OCI-LY7 (cell line): ENCODE measurements around the gene PGAP3. TPM values are rescaled to one million over a fixed set of nuclear protein-coding genes. Genes with fewer than 3 reads are reported as not detected.
"Not testable (repeated sequence)": the region's sequence is repeated elsewhere in the genome, so short reads cannot be mapped to it uniquely, and the experiment has no call there.

Experiments used
- BruUV-seq: library from RNA; stranded (reverse); fragments of 400-500 nt; replicated peaks from 2 replicates; lab custom pipeline; 2021; lab: Mats Ljungman, UMichigan
- CTCF ChIA-PET: fragments of 300-600 bp; sonication (Branson Sonifier 250); formaldehyde crosslinking; loops from one replicate; lab custom pipeline; 2022; ENCODE audit warnings: antibody characterized with exemption; ENCODE audit not compliant: unreplicated experiment; lab: Charles Lee
- POLR2A ChIA-PET: fragments of 300-600 bp; sonication (Branson Sonifier 250); formaldehyde crosslinking; loops from one replicate; lab custom pipeline; 2022; ENCODE audit warnings: antibody characterized with exemption; lab: Charles Lee
- DNase-seq: peaks from one replicate; pipeline ENCODE4 v3.0.0-alpha.2; 2015; ENCODE audit warnings: low spot score
- H2AFZ ChIP-seq: fragments of 200-600 bp; sonication (generic), shearing (Covaris generic); 2 replicates; pipeline ENCODE4 v1.6.1; 2014; ENCODE audit warnings: mild to moderate bottlenecking, antibody characterized with exemption, low read length, moderate library complexity
- H3K27ac ChIP-seq: fragments of 200-600 bp; sonication (generic); 2 replicates; pipeline ENCODE4 v1.5.1; 2014; ENCODE audit warnings: mixed run types, low read depth, mild to moderate bottlenecking, moderate library complexity, low read length, inconsistent platforms; ENCODE audit not compliant: poor library complexity, severe bottlenecking
- H3K36me3 ChIP-seq: fragments of 200-600 bp; sonication (generic); 2 replicates; pipeline ENCODE4 v1.6.1; 2014; ENCODE audit warnings: mild to moderate bottlenecking, antibody characterized with exemption, low read length, moderate library complexity, mixed read lengths; ENCODE audit not compliant: insufficient read depth
- H3K4me1 ChIP-seq: fragments of 200-600 bp; sonication (generic); 2 replicates; pipeline ENCODE4 v1.5.1; 2014; ENCODE audit warnings: mild to moderate bottlenecking, low read length; ENCODE audit not compliant: insufficient read depth, poor library complexity, severe bottlenecking
- H3K4me2 ChIP-seq: fragments of 200-600 bp; sonication (generic); 2 replicates; pipeline ENCODE4 v1.6.1; 2014; ENCODE audit warnings: mild to moderate bottlenecking, low read length
- H3K4me3 ChIP-seq: fragments of 200-600 bp; sonication (generic); 2 replicates; pipeline ENCODE4 v1.5.1; 2014; ENCODE audit warnings: mild to moderate bottlenecking, low read depth, low read length; ENCODE audit not compliant: poor library complexity, severe bottlenecking
- H3K79me2 ChIP-seq: fragments of 200-600 bp; sonication (generic); 2 replicates; pipeline ENCODE4 v1.6.1; 2016; ENCODE audit warnings: low read depth, mild to moderate bottlenecking, low read length, moderate library complexity, mixed read lengths; ENCODE audit not compliant: insufficient read depth
- H3K9me2 ChIP-seq: fragments of 200-600 bp; sonication (generic); 2 replicates; pipeline ENCODE4 v1.6.1; 2016; ENCODE audit warnings: mild to moderate bottlenecking, low read length, mixed read lengths; ENCODE audit not compliant: insufficient read depth
- H3K9me3 ChIP-seq: fragments of 200-600 bp; sonication (generic); 2 replicates; pipeline ENCODE4 v1.6.1; 2014; ENCODE audit warnings: mild to moderate bottlenecking, mixed run types, low read length, mixed read lengths
- H4K20me1 ChIP-seq: fragments of 200-600 bp; sonication (generic); 2 replicates; pipeline ENCODE4 v1.6.1; 2014; ENCODE audit warnings: mild to moderate bottlenecking, antibody characterized with exemption, low read length, moderate library complexity, mixed read lengths; ENCODE audit not compliant: insufficient read depth
- EZH2phosphoT487 ChIP-seq: fragments of 200-600 bp; sonication (generic); IDR thresholded peaks from 2 replicates; pipeline ENCODE4 v1.6.1; 2018; ENCODE audit warnings: low read depth, borderline replicate concordance, mild to moderate bottlenecking, mixed run types, antibody characterized with exemption, low read length, moderate library complexity, mixed read lengths
- intact Hi-C: fragments of 100-400 bp; cut with micrococcal nuclease; formaldehyde crosslinking; loops from one replicate; pipeline ENCODE4 v1.10.0; 2022; ENCODE audit not compliant: unreplicated experiment
- total RNA-seq, 2 experiments: library from RNA; depleted of rRNA in 1 of 2; stranded (reverse); fragments of >200 nt in 1 of 2; shearing (Covaris generic) in 1 of 2; gene quantifications; 2 replicates each; pipeline ENCODE4 v1.2.3, GENCODE V29; 2014 to 2022
- TF ChIP-seq, protein P1 (sequence below): fragments of 200-600 bp; sonication (generic); conservative IDR thresholded peaks from 2 replicates; pipeline ENCODE4 v1.5.1; 2014; ENCODE audit warnings: mild to moderate bottlenecking, antibody characterized with exemption, low read length, moderate library complexity, mixed read lengths

PGAP3 gene
- total RNA-seq, 2 experiments from 2014 or later: 8.7 to 9.2 TPM

DNA sequence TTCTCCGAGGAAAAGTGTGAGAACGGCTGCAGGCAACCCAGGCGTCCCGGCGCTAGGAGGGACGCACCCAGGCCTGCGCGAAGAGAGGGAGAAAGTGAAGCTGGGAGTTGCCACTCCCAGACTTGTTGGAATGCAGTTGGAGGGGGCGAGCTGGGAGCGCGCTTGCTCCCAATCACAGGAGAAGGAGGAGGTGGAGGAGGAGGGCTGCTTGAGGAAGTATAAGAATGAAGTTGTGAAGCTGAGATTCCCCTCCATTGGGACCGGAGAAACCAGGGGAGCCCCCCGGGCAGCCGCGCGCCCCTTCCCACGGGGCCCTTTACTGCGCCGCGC, 11.9 kb upstream of the PGAP3 start, which contains the start of gene ERBB2:
TSS of gene ERBB2 (plus strand) at position 247 of the 330 bp plus-strand sequence. CDS start 175 bp downstream, outside the sequence.
- no peak within 1 kb of the TSS for H3K27ac ChIP-seq
- no peaks in the 10 kb centered on the region for H3K36me3 ChIP-seq
- H3K9me2 ChIP-seq: no peaks in the 10 kb centered on the region
- intact Hi-C loops: no loop called here
- H3K4me1 ChIP-seq: peaks cover 4% of the 10 kb centered on the region
- H3K4me2 ChIP-seq: no peak within 1 kb of the TSS
- no peak within 1 kb of the TSS for H3K4me3 ChIP-seq
- no peaks in the 10 kb centered on the region for H4K20me1 ChIP-seq
- no peak for DNase-seq
- POLR2A ChIA-PET: no interaction called here
- H3K9me3 ChIP-seq: no peaks in the 10 kb centered on the region
- no peak within 1 kb of the TSS for H2AFZ ChIP-seq
- no peaks in the 10 kb centered on the region for H3K79me2 ChIP-seq
- TF ChIP-seq, protein P1, sequence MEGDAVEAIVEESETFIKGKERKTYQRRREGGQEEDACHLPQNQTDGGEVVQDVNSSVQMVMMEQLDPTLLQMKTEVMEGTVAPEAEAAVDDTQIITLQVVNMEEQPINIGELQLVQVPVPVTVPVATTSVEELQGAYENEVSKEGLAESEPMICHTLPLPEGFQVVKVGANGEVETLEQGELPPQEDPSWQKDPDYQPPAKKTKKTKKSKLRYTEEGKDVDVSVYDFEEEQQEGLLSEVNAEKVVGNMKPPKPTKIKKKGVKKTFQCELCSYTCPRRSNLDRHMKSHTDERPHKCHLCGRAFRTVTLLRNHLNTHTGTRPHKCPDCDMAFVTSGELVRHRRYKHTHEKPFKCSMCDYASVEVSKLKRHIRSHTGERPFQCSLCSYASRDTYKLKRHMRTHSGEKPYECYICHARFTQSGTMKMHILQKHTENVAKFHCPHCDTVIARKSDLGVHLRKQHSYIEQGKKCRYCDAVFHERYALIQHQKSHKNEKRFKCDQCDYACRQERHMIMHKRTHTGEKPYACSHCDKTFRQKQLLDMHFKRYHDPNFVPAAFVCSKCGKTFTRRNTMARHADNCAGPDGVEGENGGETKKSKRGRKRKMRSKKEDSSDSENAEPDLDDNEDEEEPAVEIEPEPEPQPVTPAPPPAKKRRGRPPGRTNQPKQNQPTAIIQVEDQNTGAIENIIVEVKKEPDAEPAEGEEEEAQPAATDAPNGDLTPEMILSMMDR: no peak
- no peak for TF ChIP-seq EZH2phosphoT487
- BruUV-seq: no TSS peak
- CTCF ChIA-PET: no interaction called here

DNA sequence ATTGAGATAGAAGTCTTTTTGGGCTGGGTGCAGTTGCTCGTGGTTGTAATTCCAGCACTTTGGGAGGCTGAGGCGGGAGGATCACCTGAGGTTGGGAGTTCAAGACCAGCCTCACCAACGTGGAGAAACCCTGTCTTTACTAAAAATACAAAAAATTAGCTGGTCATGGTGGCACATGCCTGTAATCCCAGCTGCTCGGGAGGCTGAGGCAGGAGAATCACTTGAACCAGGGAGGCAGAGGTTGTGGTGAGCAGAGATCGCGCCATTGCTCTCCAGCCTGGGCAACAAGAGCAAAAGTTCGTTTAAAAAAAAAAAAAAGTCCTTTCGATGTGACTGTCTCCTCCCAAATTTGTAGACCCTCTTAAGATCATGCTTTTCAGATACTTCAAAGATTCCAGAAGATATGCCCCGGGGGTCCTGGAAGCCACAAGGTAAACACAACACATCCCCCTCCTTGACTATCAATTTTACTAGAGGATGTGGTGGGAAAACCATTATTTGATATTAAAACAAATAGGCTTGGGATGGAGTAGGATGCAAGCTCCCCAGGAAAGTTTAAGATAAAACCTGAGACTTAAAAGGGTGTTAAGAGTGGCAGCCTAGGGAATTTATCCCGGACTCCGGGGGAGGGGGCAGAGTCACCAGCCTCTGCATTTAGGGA, 11.4 kb upstream of the PGAP3 start:
- H3K9me2 ChIP-seq, H3K9me3 ChIP-seq, H3K36me3 ChIP-seq, H3K79me2 ChIP-seq, H2AFZ ChIP-seq, H3K4me2 ChIP-seq, H3K27ac ChIP-seq, CTCF ChIA-PET, H4K20me1 ChIP-seq, POLR2A ChIA-PET, H3K4me1 ChIP-seq, DNase-seq, H3K4me3 ChIP-seq, intact Hi-C loops, BruUV-seq: not testable (repeated sequence)

DNA sequence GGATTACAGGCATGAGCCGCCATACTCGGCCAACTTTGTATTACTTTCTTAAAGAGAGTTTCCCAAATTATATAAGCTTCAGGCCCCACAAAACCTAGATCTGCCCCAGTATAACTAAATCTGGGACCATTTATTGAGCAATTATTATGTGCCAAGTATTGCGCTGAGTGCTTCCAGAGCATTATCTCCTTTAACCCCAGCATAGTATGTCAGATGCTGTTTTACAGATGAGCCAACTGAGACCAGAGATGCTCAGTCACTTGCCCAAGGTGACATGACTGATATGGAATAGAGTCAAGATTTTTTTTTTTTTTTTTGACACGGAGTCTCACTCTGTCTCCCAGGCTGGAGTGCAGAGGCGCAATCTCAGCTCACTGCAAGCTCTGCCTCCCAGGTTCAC, 10.1 kb upstream of the PGAP3 start:
- no peaks in the 10 kb centered on the region for H4K20me1 ChIP-seq
- H3K36me3 ChIP-seq: no peaks in the 10 kb centered on the region
- intact Hi-C loops: no loop called here
- H3K79me2 ChIP-seq: no peaks in the 10 kb centered on the region
- H2AFZ ChIP-seq: no peak overlapping the region
- TF ChIP-seq EZH2phosphoT487: no peak
- TF ChIP-seq, protein P1: no peak
- no peak overlapping the region for H3K4me3 ChIP-seq
- H3K4me2 ChIP-seq: no peak overlapping the region
- H3K27ac ChIP-seq: no peak overlapping the region
- BruUV-seq: no TSS peak
- CTCF ChIA-PET: no interaction called here
- H3K4me1 ChIP-seq: no peaks in the 10 kb centered on the region
- H3K9me3 ChIP-seq: no peaks in the 10 kb centered on the region
- POLR2A ChIA-PET: interaction anchor here (0.7 kb wide), 1 partner anchor 10 kb away, joined by 3 read pairs; no protein-coding TSS in a partner anchor
- no peak for DNase-seq
- no peaks in the 10 kb centered on the region for H3K9me2 ChIP-seq
